HepG2 (cell line): ENCODE data around the gene BCL2L11. TPM values are rescaled to one million over a fixed set of nuclear protein-coding genes. Genes with fewer than 3 reads are reported as not detected.

Experiments
- ATAC-seq: fragments of 200-7000 bp; cut with Tn5 transposase; 3 replicates; pipeline ENCODE4 v1.9.1; 2020; ENCODE audit warnings: mild to moderate bottlenecking, moderate library complexity
- BruUV-seq: library from RNA; stranded (reverse); fragments of 400-500 nt; replicated peaks from 2 replicates; lab custom pipeline; 2021; lab: Mats Ljungman, UMichigan
- CTCF ChIA-PET: fragments of 300-600 bp; formaldehyde crosslinking; extraction: SDS; loops from one replicate; lab custom pipeline; 2021; ENCODE audit warnings: low total read pairs, inconsistent platforms, low intra/inter-chr PET ratio; lab: Yijun Ruan, JAX
- POLR2A ChIA-PET: fragments of 350-600 bp; sonication (Branson Sonifier 250); formaldehyde crosslinking; loops from one replicate; lab custom pipeline; 2020; ENCODE audit warnings: antibody characterized with exemption, inconsistent platforms; lab: Yijun Ruan, JAX
- DNase-seq: peaks from one replicate; pipeline ENCODE4 v3.0.0-alpha.2; 2015; ENCODE audit warnings: low spot score
- FAIRE-seq: peaks from 3 replicates; lab custom pipeline; 2011; peaks lifted over from hg19 to GRCh38; lab: Jason Lieb, UNC
- H2AFZ ChIP-seq: one replicate; pipeline ENCODE4 v1.6.1; 2011; ENCODE audit warnings: low read length, inconsistent platforms
- H3K27ac ChIP-seq: fragments of 300-600 bp; 3 replicates; pipeline ENCODE4 v1.8.0; 2011; ENCODE audit warnings: mixed run types, mild to moderate bottlenecking, mixed read lengths, low read length, inconsistent platforms; ENCODE audit not compliant: insufficient read depth; ENCODE audit errors: extremely low read length
- H3K27me3 ChIP-seq, 2 experiments: fragments of 200-600 bp in 1 of 2; 2 replicates in 1 of 2; 3 replicates in 1 of 2; pipeline versions ENCODE4 v1.6.0 to v1.8.0; 2011; ENCODE audit warnings: low read length in 2 of 2, mild to moderate bottlenecking in 2 of 2, moderate library complexity in 2 of 2, inconsistent platforms in 1 of 2; ENCODE audit not compliant: insufficient read depth in 2 of 2, control insufficient read depth in 1 of 2
- H3K36me3 ChIP-seq, 2 experiments: fragments of 200-600 bp in 1 of 2; replicated peaks in 1 of 2; 2 replicates in 1 of 2; 3 replicates in 1 of 2; pipeline versions ENCODE4 v1.5.1 to v1.8.0; 2011; ENCODE audit warnings: low read length in 2 of 2, inconsistent platforms in 1 of 2; ENCODE audit not compliant: insufficient read depth in 2 of 2, control insufficient read depth in 1 of 2
- H3K4me1 ChIP-seq: 2 replicates; pipeline ENCODE4 v1.5.1; 2012; ENCODE audit warnings: low read length, inconsistent platforms; ENCODE audit not compliant: insufficient read depth
- H3K4me2 ChIP-seq: 2 replicates; pipeline ENCODE4 v1.6.0; 2011; ENCODE audit warnings: low read depth, low read length, inconsistent platforms
- H3K4me3 ChIP-seq, 3 experiments: fragments of 200-600 bp in 1 of 3; sonication (generic), shearing (Covaris generic) in 1 of 3; replicated peaks in 1 of 3; 2 replicates each; pipeline ENCODE4 v1.5.1; 2011 to 2016; ENCODE audit warnings: low read length in 3 of 3, inconsistent platforms in 2 of 3, low read depth in 2 of 3, mild to moderate bottlenecking in 2 of 3, control low read depth in 1 of 3, mixed read lengths in 1 of 3; ENCODE audit not compliant: insufficient read depth in 1 of 3
- H3K79me2 ChIP-seq: one replicate; pipeline ENCODE4 v1.6.1; 2011; ENCODE audit warnings: low read length, inconsistent platforms; ENCODE audit not compliant: insufficient read depth
- H3K9ac ChIP-seq: 2 replicates; pipeline ENCODE4 v1.6.0; 2011; ENCODE audit warnings: mild to moderate bottlenecking, low read depth, low read length, inconsistent platforms; ENCODE audit not compliant: insufficient read depth
- H3K9me3 ChIP-seq: 2 replicates; pipeline ENCODE4 v1.5.1; 2012; ENCODE audit warnings: mild to moderate bottlenecking, low read length
- H4K20me1 ChIP-seq: 2 replicates; pipeline ENCODE4 v1.6.0; 2011; ENCODE audit warnings: inconsistent platforms, mild to moderate bottlenecking, low read length, moderate library complexity; ENCODE audit not compliant: insufficient read depth
- AGO2 ChIP-seq: fragments of 200-400 bp; formaldehyde crosslinking; optimal IDR thresholded peaks from 2 replicates; pipeline ENCODE3; 2017; ENCODE audit warnings: mild to moderate bottlenecking, low read depth, low read length, moderate library complexity
- CENPX ChIP-seq: sonication (generic); formaldehyde crosslinking; IDR thresholded peaks from 2 replicates; pipeline ENCODE4 v1.9.0; 2021; ENCODE audit warnings: mild to moderate bottlenecking, missing genetic modification reagents, moderate library complexity
- HIVEP1 ChIP-seq: sonication (generic); formaldehyde crosslinking; IDR thresholded peaks from 2 replicates; pipeline ENCODE4 v1.4.0; 2020; ENCODE audit warnings: mild to moderate bottlenecking, missing genetic modification reagents
- HMG20B ChIP-seq: conservative IDR thresholded peaks from 2 replicates; pipeline ENCODE4 v1.6.1; 2016; ENCODE audit warnings: missing genetic modification reagents, missing compliant biosample characterization
- KDM2A ChIP-seq: sonication (generic); formaldehyde crosslinking; IDR thresholded peaks from 2 replicates; pipeline ENCODE4 v1.4.0; 2020; ENCODE audit warnings: low read depth, missing genetic modification reagents, borderline replicate concordance
- MATR3 ChIP-seq: sonication (generic); formaldehyde crosslinking; IDR thresholded peaks from 2 replicates; pipeline ENCODE4 v1.4.0; 2020; ENCODE audit warnings: missing genetic modification reagents
- MEF2D ChIP-seq: sonication (generic); formaldehyde crosslinking; IDR thresholded peaks from 2 replicates; pipeline ENCODE4 v1.5.1; 2020; ENCODE audit warnings: mild to moderate bottlenecking, missing genetic modification reagents
- RFX5 ChIP-seq: IDR thresholded peaks from 2 replicates; pipeline ENCODE4 v1.6.1; 2011; ENCODE audit warnings: low read depth, low read length, improper control_type of control experiment
- ZFP1 ChIP-seq: IDR thresholded peaks from 2 replicates; pipeline ENCODE4 v1.6.1; 2016
- ZFP36L1 ChIP-seq: sonication (generic); formaldehyde crosslinking; IDR thresholded peaks from 2 replicates; pipeline ENCODE4 v1.8.0; 2022; ENCODE audit warnings: mild to moderate bottlenecking, missing genetic modification reagents, moderate library complexity
- ZNF232 ChIP-seq: sonication (generic); formaldehyde crosslinking; IDR thresholded peaks from 2 replicates; pipeline ENCODE4 v1.4.0; 2020; ENCODE audit warnings: missing genetic modification reagents, borderline replicate concordance
- ZNF383 ChIP-seq: sonication (generic); formaldehyde crosslinking; IDR thresholded peaks from 2 replicates; pipeline ENCODE4 v1.4.0; 2020; ENCODE audit warnings: missing genetic modification reagents, mild to moderate bottlenecking, borderline replicate concordance
- ZNF883 ChIP-seq: sonication (generic); formaldehyde crosslinking; IDR thresholded peaks from 2 replicates; pipeline ENCODE4 v1.5.1; 2020; ENCODE audit warnings: mild to moderate bottlenecking, missing genetic modification reagents; ENCODE audit errors: not compliant biosample characterization
- in situ Hi-C: cut with HindIII; loops from 2 replicates; pipeline ENCODE4 v1.10.0; 2017; ENCODE audit warnings: low pct_unique_long_range_greater_than_20kb; ENCODE audit not compliant: extremely low pct_ligation_motif_present
- intact Hi-C: fragments of 100-400 bp; cut with micrococcal nuclease; formaldehyde crosslinking; loops from one replicate; pipeline ENCODE4 v1.10.0; 2022; ENCODE audit not compliant: unreplicated experiment
- polyA plus RNA-seq, 8 experiments: library from polyadenylated mRNA; depleted of rRNA in 3 of 8; stranded (reverse) in 7 of 8; unstranded in 1 of 8; fragments of >200 nt; fragmentation: Illumina TruSeq in 4 of 8; extraction: Trizol in 4 of 8; gene quantifications; 2 replicates each; pipeline versions ENCODE4 v1.2.1 to v1.2.3, GENCODE V29; 2011 to 2016; ENCODE audit warnings: low read depth in 4 of 8, missing spikeins in 1 of 8, mixed read lengths in 1 of 8; ENCODE audit not compliant: insufficient read depth in 1 of 8
- total RNA-seq, 5 experiments: library from RNA; depleted of rRNA; stranded (reverse); fragments of >200 nt; fragmentation: Illumina TruSeq; extraction: Trizol; gene quantifications; 2 replicates each; pipeline ENCODE4 v1.2.3, GENCODE V29; 2016; ENCODE audit warnings: low read depth in 1 of 5
- TF ChIP-seq, protein P1 (sequence below): sonication (generic); formaldehyde crosslinking; IDR thresholded peaks from 2 replicates; pipeline ENCODE4 v1.4.0; 2020; ENCODE audit warnings: mild to moderate bottlenecking, low read depth, missing genetic modification reagents
- TF ChIP-seq, protein P2 (sequence below): IDR thresholded peaks from 2 replicates; pipeline ENCODE4 v1.6.1; 2016; ENCODE audit warnings: mild to moderate bottlenecking
- TF ChIP-seq, protein P3 (sequence below): sonication (generic); formaldehyde crosslinking; IDR thresholded peaks from 2 replicates; pipeline ENCODE4 v1.8.0; 2022; ENCODE audit warnings: missing genetic modification reagents, mild to moderate bottlenecking, moderate library complexity, borderline replicate concordance
- TF ChIP-seq, protein P4 (sequence below): IDR thresholded peaks from 2 replicates; pipeline ENCODE4 v1.6.1; 2016; ENCODE audit warnings: low read depth, borderline replicate concordance

Gene BCL2L11
- total and polyA plus RNA-seq, 2 of the 13 experiments (the other 11 are each of a cell fraction or from before 2014, with no cell fraction given), result 6.1 to 9.7 TPM

DNA sequence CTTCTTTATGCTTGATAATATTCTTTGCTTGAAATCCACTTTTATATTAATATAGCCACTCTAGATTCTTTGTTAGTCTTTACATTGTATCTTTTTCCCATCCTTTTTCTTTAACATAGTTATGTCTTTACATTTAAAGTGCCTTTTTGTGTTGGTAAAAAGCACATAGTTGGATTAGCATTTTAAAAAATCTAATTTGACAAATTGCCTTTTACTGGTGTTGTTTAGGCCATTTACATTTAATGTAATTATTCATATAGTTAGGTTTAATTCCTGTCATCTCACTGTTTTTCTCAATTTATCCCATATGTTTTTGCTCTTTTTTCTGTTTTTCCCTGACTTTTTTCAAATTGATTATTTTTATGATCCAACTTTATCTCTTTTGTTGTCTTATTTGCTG is 93.2 kb downstream of the BCL2L11 start:
- H3K4me3 ChIP-seq, result no peak overlapping the region
- H3K9ac ChIP-seq, result no peak overlapping the region
- ChIA-PET CTCF (no interaction called here), POLR2A (no interaction called here)
- H3K27ac ChIP-seq, result no peak overlapping the region
- peaks cover 16% of the 10 kb centered on the region for H3K9me3 ChIP-seq
- H4K20me1 ChIP-seq, result no peaks in the 10 kb centered on the region
- no peaks in the 10 kb centered on the region for H3K4me1 ChIP-seq
- ATAC-seq, result no peak
- H2AFZ ChIP-seq, result no peak overlapping the region
- FAIRE-seq, result no peak
- H3K27me3 ChIP-seq, result no peaks in the 10 kb centered on the region
- no peak for DNase-seq
- BruUV-seq, result no TSS peak
- TF ChIP-seq CENPX (no peak), ZNF883 (CRISPR knock-in tag) (no peak), ZNF232 (no peak), KDM2A (CRISPR knock-in tag) (no peak), MEF2D (CRISPR knock-in tag) (no peak), ZFP36L1 (CRISPR knock-in tag) (no peak), HIVEP1 (no peak), ZFP1 (no peak), MATR3 (no peak), RFX5 (no peak), HMG20B (no peak), AGO2 (no peak), ZNF383 (no peak)
- TF ChIP-seq, protein P1, sequence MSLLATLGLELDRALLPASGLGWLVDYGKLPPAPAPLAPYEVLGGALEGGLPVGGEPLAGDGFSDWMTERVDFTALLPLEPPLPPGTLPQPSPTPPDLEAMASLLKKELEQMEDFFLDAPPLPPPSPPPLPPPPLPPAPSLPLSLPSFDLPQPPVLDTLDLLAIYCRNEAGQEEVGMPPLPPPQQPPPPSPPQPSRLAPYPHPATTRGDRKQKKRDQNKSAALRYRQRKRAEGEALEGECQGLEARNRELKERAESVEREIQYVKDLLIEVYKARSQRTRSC, result no peak
- TF ChIP-seq, protein P2, sequence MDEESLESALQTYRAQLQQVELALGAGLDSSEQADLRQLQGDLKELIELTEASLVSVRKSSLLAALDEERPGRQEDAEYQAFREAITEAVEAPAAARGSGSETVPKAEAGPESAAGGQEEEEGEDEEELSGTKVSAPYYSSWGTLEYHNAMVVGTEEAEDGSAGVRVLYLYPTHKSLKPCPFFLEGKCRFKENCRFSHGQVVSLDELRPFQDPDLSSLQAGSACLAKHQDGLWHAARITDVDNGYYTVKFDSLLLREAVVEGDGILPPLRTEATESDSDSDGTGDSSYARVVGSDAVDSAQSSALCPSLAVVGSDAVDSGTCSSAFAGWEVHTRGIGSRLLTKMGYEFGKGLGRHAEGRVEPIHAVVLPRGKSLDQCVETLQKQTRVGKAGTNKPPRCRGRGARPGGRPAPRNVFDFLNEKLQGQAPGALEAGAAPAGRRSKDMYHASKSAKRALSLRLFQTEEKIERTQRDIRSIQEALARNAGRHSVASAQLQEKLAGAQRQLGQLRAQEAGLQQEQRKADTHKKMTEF, result no peak
- TF ChIP-seq, protein P3, sequence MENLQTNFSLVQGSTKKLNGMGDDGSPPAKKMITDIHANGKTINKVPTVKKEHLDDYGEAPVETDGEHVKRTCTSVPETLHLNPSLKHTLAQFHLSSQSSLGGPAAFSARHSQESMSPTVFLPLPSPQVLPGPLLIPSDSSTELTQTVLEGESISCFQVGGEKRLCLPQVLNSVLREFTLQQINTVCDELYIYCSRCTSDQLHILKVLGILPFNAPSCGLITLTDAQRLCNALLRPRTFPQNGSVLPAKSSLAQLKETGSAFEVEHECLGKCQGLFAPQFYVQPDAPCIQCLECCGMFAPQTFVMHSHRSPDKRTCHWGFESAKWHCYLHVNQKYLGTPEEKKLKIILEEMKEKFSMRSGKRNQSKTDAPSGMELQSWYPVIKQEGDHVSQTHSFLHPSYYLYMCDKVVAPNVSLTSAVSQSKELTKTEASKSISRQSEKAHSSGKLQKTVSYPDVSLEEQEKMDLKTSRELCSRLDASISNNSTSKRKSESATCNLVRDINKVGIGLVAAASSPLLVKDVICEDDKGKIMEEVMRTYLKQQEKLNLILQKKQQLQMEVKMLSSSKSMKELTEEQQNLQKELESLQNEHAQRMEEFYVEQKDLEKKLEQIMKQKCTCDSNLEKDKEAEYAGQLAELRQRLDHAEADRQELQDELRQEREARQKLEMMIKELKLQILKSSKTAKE (CRISPR knock-in tag), result no peak
- TF ChIP-seq, protein P4, sequence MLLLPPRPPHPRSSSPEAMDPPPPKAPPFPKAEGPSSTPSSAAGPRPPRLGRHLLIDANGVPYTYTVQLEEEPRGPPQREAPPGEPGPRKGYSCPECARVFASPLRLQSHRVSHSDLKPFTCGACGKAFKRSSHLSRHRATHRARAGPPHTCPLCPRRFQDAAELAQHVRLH, result no peak
- in situ Hi-C loops (no loop called here), intact Hi-C loops (no loop called here)
- H3K79me2 ChIP-seq, result no peaks in the 10 kb centered on the region
- H3K4me2 ChIP-seq, result no peak overlapping the region
- peaks cover 0 to 7% of the 10 kb centered on the region in 2 experiments; a peak in 2 of 5 replicates for H3K36me3 ChIP-seq
